IPS-20b (cell line): ENCODE data around the gene PPIL6.

ENCODE experiments used
- H3K27ac ChIP-seq: one replicate; pipeline ENCODE4 v1.5.1; 2013; ENCODE audit warnings: low read length
- H3K27me3 ChIP-seq: 2 replicates; pipeline ENCODE4 v1.6.1; 2013; ENCODE audit warnings: mild to moderate bottlenecking, low read length, inconsistent platforms; ENCODE audit not compliant: insufficient read depth
- H3K36me3 ChIP-seq: 2 replicates; pipeline ENCODE4 v1.6.1; 2013; ENCODE audit warnings: low read depth, mild to moderate bottlenecking, inconsistent platforms, low read length, moderate library complexity; ENCODE audit not compliant: insufficient read depth
- H3K4me1 ChIP-seq: 2 replicates; pipeline ENCODE4 v1.6.1; 2013; ENCODE audit warnings: mild to moderate bottlenecking, control low read depth, inconsistent platforms, low read length, moderate library complexity; ENCODE audit not compliant: insufficient read depth
- H3K4me3 ChIP-seq: 2 replicates; pipeline ENCODE4 v1.5.1; 2013; ENCODE audit warnings: mild to moderate bottlenecking, low read length, inconsistent platforms
- H3K9ac ChIP-seq: 2 replicates; pipeline ENCODE4 v1.6.1; 2013; ENCODE audit warnings: low read depth, mild to moderate bottlenecking, inconsistent platforms, low read length, moderate library complexity
- H3K9me3 ChIP-seq: 2 replicates; pipeline ENCODE4 v1.6.1; 2013; ENCODE audit warnings: mild to moderate bottlenecking, low read depth, low read length, inconsistent platforms; ENCODE audit not compliant: insufficient read depth

PPIL6 gene

DNA sequence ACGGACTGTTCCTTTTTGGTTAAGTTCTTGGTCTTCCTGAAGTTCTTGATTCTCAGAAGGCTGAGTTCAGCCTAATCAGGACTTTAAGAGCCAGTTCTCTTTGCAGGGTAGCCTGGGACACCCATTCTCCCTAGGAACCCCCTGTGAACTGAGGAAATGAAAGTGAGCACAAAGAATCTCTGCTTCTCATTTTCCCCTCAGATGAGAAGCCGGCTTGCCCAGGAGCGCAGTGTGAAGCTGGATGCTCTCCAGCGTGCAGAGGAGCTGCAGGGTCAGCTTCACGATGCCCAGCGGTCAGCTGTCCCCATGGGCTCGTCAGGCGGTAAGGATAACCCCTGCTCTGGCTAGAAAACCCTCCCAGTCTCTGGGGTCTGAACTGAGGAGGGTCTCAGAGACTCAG is 92.2 kb downstream of the PPIL6 start:
- Histone ChIP-seq H3K9me3 (no peaks in the 10 kb centered on the region), H3K4me1 (no peaks in the 10 kb centered on the region), H3K4me3 (no peak overlapping the region)

GRCh38 chr6:109347779-109348178 is 92.6 kb downstream of the PPIL6 start:
- Histone ChIP-seq H3K27me3 (no peaks in the 10 kb centered on the region), H3K4me1 (no peaks in the 10 kb centered on the region), H3K9ac (no peak overlapping the region), H3K27ac (no peak overlapping the region), H3K9me3 (no peaks in the 10 kb centered on the region), H3K4me3 (no peak overlapping the region), H3K36me3 (no peaks in the 10 kb centered on the region)

More for the DNA sequence above, 92.2 kb downstream of the PPIL6 start:
- no peak overlapping the region for H3K9ac ChIP-seq
- no peaks in the 10 kb centered on the region for H3K36me3 ChIP-seq
- H3K27ac ChIP-seq, result no peak overlapping the region
- H3K27me3 ChIP-seq, result no peaks in the 10 kb centered on the region

DNA sequence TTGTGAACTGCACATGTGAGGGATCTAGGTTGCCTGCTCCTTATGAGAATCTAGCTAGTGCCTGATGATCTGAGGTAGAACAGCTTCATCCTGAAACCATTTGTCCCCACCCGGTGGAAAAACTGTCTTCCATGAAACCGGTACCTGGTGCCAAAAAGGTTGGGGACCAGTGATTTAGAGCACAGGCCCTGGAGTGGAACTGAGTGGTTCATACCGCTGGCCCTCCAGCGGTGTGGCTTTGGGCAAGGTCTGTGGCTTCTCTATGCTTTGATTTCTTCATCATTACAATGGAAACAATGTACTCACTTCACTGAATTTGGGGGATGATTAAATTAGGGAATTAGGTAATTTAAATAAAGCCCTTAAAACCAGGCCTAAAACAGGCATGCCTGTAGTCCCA is 94.4 kb downstream of the PPIL6 start:
- Histone ChIP-seq H3K27ac (no peak overlapping the region), H3K27me3 (no peaks in the 10 kb centered on the region), H3K9me3 (no peaks in the 10 kb centered on the region), H3K36me3 (no peaks in the 10 kb centered on the region), H3K9ac (no peak overlapping the region), H3K4me3 (no peak overlapping the region), H3K4me1 (no peaks in the 10 kb centered on the region)

GRCh38 chr6:109344226-109344625 is 96.2 kb downstream of the PPIL6 start:
- no peak overlapping the region for H3K4me3 ChIP-seq
- no peaks in the 10 kb centered on the region for H3K27me3 ChIP-seq
- H3K9ac ChIP-seq, result no peak overlapping the region
- H3K9me3 ChIP-seq, result no peaks in the 10 kb centered on the region
- H3K4me1 ChIP-seq, result no peaks in the 10 kb centered on the region
- no peak overlapping the region for H3K27ac ChIP-seq
- no peaks in the 10 kb centered on the region for H3K36me3 ChIP-seq

DNA sequence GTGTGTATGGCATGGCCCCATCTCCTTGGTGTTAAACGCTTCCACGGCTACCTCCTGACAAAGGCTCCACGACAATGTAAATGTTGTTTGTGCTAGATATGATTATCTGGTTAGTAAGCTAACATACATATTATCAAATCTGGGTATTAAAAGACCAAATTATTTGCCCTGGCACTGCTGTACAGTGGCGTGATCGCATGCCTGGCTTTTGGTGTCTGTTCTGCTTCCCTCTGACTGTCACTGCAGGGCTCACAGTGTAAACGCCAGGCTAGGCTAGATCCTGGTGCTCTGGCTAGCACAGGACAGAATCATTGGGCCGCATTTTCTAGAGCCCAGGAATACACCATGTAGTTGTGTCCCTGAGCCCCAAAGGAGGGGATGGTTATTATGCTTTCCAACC is 96.9 kb downstream of the PPIL6 start:
- Histone ChIP-seq H3K9ac (no peak overlapping the region), H3K4me1 (no peaks in the 10 kb centered on the region), H3K4me3 (no peak overlapping the region), H3K27me3 (no peaks in the 10 kb centered on the region), H3K27ac (no peak overlapping the region), H3K9me3 (no peaks in the 10 kb centered on the region), H3K36me3 (no peaks in the 10 kb centered on the region)

- H3K9me3 ChIP-seq, result no peaks in the 10 kb centered on the region
- H3K4me3 ChIP-seq, result no peak overlapping the region
- H3K36me3 ChIP-seq, result no peaks in the 10 kb centered on the region
- H3K27me3 ChIP-seq, result no peaks in the 10 kb centered on the region
- H3K27ac ChIP-seq, result no peak overlapping the region
- no peak overlapping the region for H3K9ac ChIP-seq
- no peaks in the 10 kb centered on the region for H3K4me1 ChIP-seq
Measured at GRCh38 chr6:109342911-109343310, 97.5 kb downstream of the PPIL6 start.

DNA sequence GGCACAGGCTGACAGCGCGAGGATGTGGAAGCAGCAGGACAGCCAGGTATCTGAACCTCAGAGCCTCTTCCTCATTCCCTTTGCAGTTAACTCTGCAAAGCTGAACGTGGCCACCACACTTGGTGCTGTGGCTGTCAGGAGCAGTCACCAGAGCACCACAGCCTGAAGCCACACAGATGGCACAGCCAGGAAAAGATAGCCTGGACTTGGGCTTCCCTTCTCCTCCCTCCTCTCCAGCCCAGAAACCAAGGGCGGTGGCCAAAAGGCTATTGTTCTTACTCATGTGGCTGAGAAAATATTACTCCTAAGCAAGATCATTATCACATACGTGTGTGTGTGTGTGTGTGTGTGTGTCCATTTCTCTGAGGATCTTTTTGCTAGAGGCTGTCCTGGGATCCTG is 97.9 kb downstream of the PPIL6 start:
- Histone ChIP-seq H3K9me3 (no peaks in the 10 kb centered on the region), H3K27ac (no peak overlapping the region), H3K4me1 (no peaks in the 10 kb centered on the region), H3K4me3 (no peak overlapping the region), H3K9ac (no peak overlapping the region), H3K36me3 (no peaks in the 10 kb centered on the region), H3K27me3 (no peaks in the 10 kb centered on the region)

GRCh38 chr6:109340811-109341210 is 99.6 kb downstream of the PPIL6 start:
- Histone ChIP-seq H3K36me3 (no peaks in the 10 kb centered on the region), H3K9ac (no peak overlapping the region), H3K9me3 (no peaks in the 10 kb centered on the region), H3K4me1 (no peaks in the 10 kb centered on the region), H3K27me3 (no peaks in the 10 kb centered on the region), H3K4me3 (no peak overlapping the region), H3K27ac (no peak overlapping the region)
